Natural killer cell (primary cell): Measurements from ENCODE around the gene IL22RA2. TPM values are rescaled to one million over a fixed set of nuclear protein-coding genes. Genes with fewer than 3 reads are reported as not detected.
"Not testable (repeated sequence)": the region's sequence is repeated elsewhere in the genome, so short reads cannot be mapped to it uniquely, and the experiment has no call there.

Source experiments
- ATAC-seq, 3 donors: fragments of 150-1000 bp in 2 of 3; fragments of 200-7000 bp in 1 of 3; cut with Tn5 transposase; 1 replicate in 1 of 3; 2 replicates in 2 of 3; pipeline ENCODE4 v1.10.0; 2021; ENCODE audit warnings: mild to moderate bottlenecking in 2 of 3, moderate library complexity in 2 of 3
- DNase-seq, 2 donors: peaks; one replicate each; pipeline versions ENCODE4 v3.0.0 to v3.0.0-alpha.2; 2013 to 2021; ENCODE audit warnings: mixed read lengths in 1 of 2
- H3K27ac ChIP-seq: one replicate; pipeline ENCODE4 v1.5.1; 2013; ENCODE audit warnings: mild to moderate bottlenecking, low read length
- H3K27me3 ChIP-seq: one replicate; pipeline ENCODE4 v1.6.1; 2013; ENCODE audit warnings: low read length; ENCODE audit not compliant: control insufficient read depth, insufficient read depth
- H3K36me3 ChIP-seq: one replicate; pipeline ENCODE4 v1.6.1; 2013; ENCODE audit warnings: low read length; ENCODE audit not compliant: control insufficient read depth, insufficient read depth
- H3K4me1 ChIP-seq: one replicate; pipeline ENCODE4 v1.6.1; 2013; ENCODE audit warnings: low read length; ENCODE audit not compliant: control insufficient read depth, insufficient read depth
- H3K4me3 ChIP-seq: one replicate; pipeline ENCODE4 v1.5.1; 2013; ENCODE audit warnings: low read length
- H3K9me3 ChIP-seq: one replicate; pipeline ENCODE4 v1.6.1; 2013; ENCODE audit warnings: low read length; ENCODE audit not compliant: control insufficient read depth, insufficient read depth
- H3K27ac Mint-ChIP-seq, 2 donors: one replicate each; pipeline ENCODE4 v1.8.0; 2022; ENCODE audit warnings: mild to moderate bottlenecking in 2 of 2, mixed read lengths in 2 of 2, moderate library complexity in 1 of 2
- H3K27me3 Mint-ChIP-seq, 2 donors: one replicate each; pipeline ENCODE4 v1.8.0; 2022; ENCODE audit warnings: low read depth in 2 of 2, mixed read lengths in 2 of 2
- H3K36me3 Mint-ChIP-seq: one replicate; pipeline ENCODE4 v1.8.0; 2022; ENCODE audit warnings: mixed read lengths
- H3K4me1 Mint-ChIP-seq, 2 donors: one replicate each; pipeline ENCODE4 v1.8.0; 2022; ENCODE audit warnings: mixed read lengths in 2 of 2
- H3K4me3 Mint-ChIP-seq: one replicate; pipeline ENCODE4 v1.8.0; 2022; ENCODE audit warnings: mild to moderate bottlenecking, moderate library complexity, mixed read lengths
- H3K9me3 Mint-ChIP-seq, 2 donors: one replicate each; pipeline ENCODE4 v1.8.0; 2022; ENCODE audit warnings: mixed read lengths in 2 of 2
- CTCF ChIP-seq: fragments of 200-600 bp; IDR thresholded peaks from one replicate; pipeline ENCODE4 v1.8.0; 2022; ENCODE audit warnings: antibody characterized with exemption
- WGBS: methylation state at CpG from one replicate; pipeline ENCODE4 v1.1.7; 2013; ENCODE audit warnings: missing lambda C conversion rate; ENCODE audit not compliant: insufficient coverage; 5-methylcytosine and 5-hydroxymethylcytosine counted together
- intact Hi-C: fragments of 100-400 bp; cut with micrococcal nuclease; formaldehyde crosslinking; loops from one replicate; pipeline ENCODE4 v1.14.2; 2022
- total RNA-seq, 4 donors: library from RNA; stranded (reverse); fragments of 120-200 nt in 1 of 4; gene quantifications; one replicate each; pipeline versions ENCODE4 v1.2.3 to v1.2.4, GENCODE V29; 2013 to 2022

Gene IL22RA2
- total RNA-seq, 3 donors from 2014 or later (not counting 1 experiment from before 2014, with no cell fraction given): not detected

DNA sequence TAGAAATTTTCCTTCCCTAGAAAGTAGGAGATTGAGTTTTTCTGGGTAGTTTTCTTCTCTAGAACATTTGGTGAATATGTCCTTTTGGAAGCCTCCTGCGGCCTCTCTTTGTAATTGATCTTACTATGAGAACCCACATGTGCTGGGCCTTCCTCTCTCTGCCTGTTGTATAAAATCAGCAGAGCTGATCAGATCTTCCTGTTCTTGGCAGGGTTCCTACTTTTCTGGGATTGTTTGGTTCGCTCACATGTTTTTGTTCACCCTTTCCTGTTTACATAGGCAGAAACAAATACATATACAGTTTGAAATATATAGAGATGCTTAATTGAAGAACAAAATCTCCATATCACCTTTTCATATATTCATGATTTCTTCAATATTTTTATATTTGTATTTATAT, 57.8 kb downstream of the IL22RA2 start:
- WGBS: 100% methylated on average over 2 of the region's 2 CpGs
- no peak for ATAC-seq
- no peaks in the 10 kb centered on the region for H3K9me3 Mint-ChIP-seq
- DNase-seq: no peak
- H3K27me3 Mint-ChIP-seq: peaks cover 0 to 6% of the 10 kb centered on the region in 2 donors
- Histone ChIP-seq H3K9me3 (peaks cover 11% of the 10 kb centered on the region), H3K4me1 (no peaks in the 10 kb centered on the region), H3K4me3 (no peak overlapping the region), H3K27ac (no peak overlapping the region), H3K27me3 (no peaks in the 10 kb centered on the region), H3K36me3 (no peaks in the 10 kb centered on the region)
- no peak overlapping the region for H3K4me3 Mint-ChIP-seq
- H3K36me3 Mint-ChIP-seq: no peaks in the 10 kb centered on the region
- no peak overlapping the region for H3K27ac Mint-ChIP-seq
- H3K4me1 Mint-ChIP-seq: no peaks in the 10 kb centered on the region
- no peak for TF ChIP-seq CTCF
- intact Hi-C loops: no loop called here

GRCh38 chr6:137112067-137112355, 61.4 kb downstream of the IL22RA2 start:
- no peak overlapping the region for H3K4me3 ChIP-seq
- H3K27ac ChIP-seq: no peak overlapping the region
- Mint-ChIP-seq H3K27ac (no peak overlapping the region), H3K9me3 (no peaks in the 10 kb centered on the region), H3K36me3 (no peaks in the 10 kb centered on the region), H3K4me1 (no peaks in the 10 kb centered on the region), H3K4me3 (no peak overlapping the region), H3K27me3 (peaks cover 0 to 6% of the 10 kb centered on the region in 2 donors)
- DNase-seq (no peak), ATAC-seq (no peak)
- no peaks in the 10 kb centered on the region for H3K4me1 ChIP-seq
- no peaks in the 10 kb centered on the region for H3K36me3 ChIP-seq
- intact Hi-C loops: no loop called here
- TF ChIP-seq CTCF: no peak
- H3K9me3 ChIP-seq: no peaks in the 10 kb centered on the region
- WGBS: over 99% methylated on average over 5 of the region's 5 CpGs
- no peaks in the 10 kb centered on the region for H3K27me3 ChIP-seq

GRCh38 chr6:137111296-137112066, 62.0 kb downstream of the IL22RA2 start:
- intact Hi-C loops: no loop called here
- Mint-ChIP-seq H3K4me3 (no peak overlapping the region), H3K27ac (no peak overlapping the region), H3K4me1 (no peaks in the 10 kb centered on the region), H3K9me3 (no peaks in the 10 kb centered on the region), H3K36me3 (no peaks in the 10 kb centered on the region), H3K27me3 (peaks cover 0 to 6% of the 10 kb centered on the region in 2 donors)
- no peak for ATAC-seq
- H3K27me3 ChIP-seq: no peaks in the 10 kb centered on the region
- no peak for TF ChIP-seq CTCF
- 100% methylated on average over 1 of the region's 2 CpGs for WGBS
- no peak for DNase-seq
- no peaks in the 10 kb centered on the region for H3K4me1 ChIP-seq
- H3K27ac ChIP-seq: no peak overlapping the region
- no peak overlapping the region for H3K4me3 ChIP-seq
- no peaks in the 10 kb centered on the region for H3K9me3 ChIP-seq
- no peaks in the 10 kb centered on the region for H3K36me3 ChIP-seq

GRCh38 chr6:137107767-137108105, 65.7 kb downstream of the IL22RA2 start:
- H3K27ac Mint-ChIP-seq: no peak overlapping the region
- no peaks in the 10 kb centered on the region for H3K9me3 Mint-ChIP-seq
- ATAC-seq (no peak), DNase-seq (no peak)
- peaks cover 19% of the 10 kb centered on the region for H3K4me1 ChIP-seq
- no peaks in the 10 kb centered on the region for H3K27me3 ChIP-seq
- H3K36me3 Mint-ChIP-seq: no peaks in the 10 kb centered on the region
- H3K36me3 ChIP-seq: no peaks in the 10 kb centered on the region
- peaks cover 0 to 6% of the 10 kb centered on the region in 2 donors for H3K27me3 Mint-ChIP-seq
- peaks cover 23 to 25% of the 10 kb centered on the region in 2 donors for H3K4me1 Mint-ChIP-seq
- no peak overlapping the region for H3K4me3 ChIP-seq
- H3K9me3 ChIP-seq: no peaks in the 10 kb centered on the region
- H3K4me3 Mint-ChIP-seq: no peak overlapping the region
- H3K27ac ChIP-seq: no peak overlapping the region
- 83% methylated on average over 1 of the region's 1 CpG for WGBS
- TF ChIP-seq CTCF: no peak
- intact Hi-C loops: no loop called here

DNA sequence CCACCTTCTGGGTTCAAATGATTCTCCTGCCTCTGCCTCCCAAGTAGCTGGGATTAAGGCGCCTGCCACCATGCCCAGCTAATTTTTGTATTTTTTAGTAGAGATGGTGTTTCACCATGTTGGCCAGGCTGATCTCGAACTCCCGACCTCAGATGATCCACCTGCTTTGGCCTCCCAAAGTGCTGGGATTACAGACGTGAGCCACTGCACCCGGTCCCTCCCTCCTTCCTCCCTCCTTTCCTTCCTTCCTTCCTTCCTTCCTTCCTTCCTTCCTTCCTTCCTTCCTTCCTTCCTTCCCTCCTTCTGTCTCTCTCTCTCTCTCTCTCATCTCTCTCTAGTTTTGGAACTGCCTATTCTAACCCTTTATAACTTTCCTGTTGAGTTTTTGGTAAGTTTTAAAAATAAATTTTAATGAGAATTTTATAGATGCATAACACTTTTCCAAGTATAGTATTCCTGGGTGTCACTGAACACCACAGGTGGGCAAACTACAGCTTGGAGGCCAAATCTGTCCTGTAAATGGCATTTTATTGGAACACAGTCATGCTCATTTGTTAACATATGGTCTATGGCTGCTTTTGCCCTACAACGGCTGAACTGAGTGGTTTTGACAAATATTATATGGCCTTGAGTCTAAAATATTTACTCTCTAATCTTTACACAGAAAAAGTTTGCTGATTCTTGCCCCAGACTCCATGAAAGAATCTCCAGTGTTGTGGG, 66.2 kb downstream of the IL22RA2 start:
- peaks cover 28 to 30% of the 10 kb centered on the region in 2 donors for H3K4me1 Mint-ChIP-seq
- H3K36me3 ChIP-seq, H3K27ac Mint-ChIP-seq, H3K36me3 Mint-ChIP-seq, H3K27ac ChIP-seq, H3K27me3 ChIP-seq, H3K4me3 Mint-ChIP-seq, H3K27me3 Mint-ChIP-seq, H3K4me3 ChIP-seq, H3K9me3 ChIP-seq, H3K9me3 Mint-ChIP-seq, intact Hi-C loops, DNase-seq, ATAC-seq: not testable (repeated sequence)
- WGBS: 72% methylated on average over 5 of the region's 6 CpGs
- peaks cover 24% of the 10 kb centered on the region for H3K4me1 ChIP-seq
